ENCODE data around the gene MACF1.
A peak's percentile ranks its signal among the peaks of the same experiment; 100 is the strongest.
"Not testable (repeated sequence)": the region's sequence is repeated elsewhere in the genome, so short reads cannot be mapped to it uniquely, and the experiment has no call there.

Gene MACF1

GRCh38 chr1:39427374-39427773, 222.9 kb downstream of the MACF1 start:
- DNase-seq: no peak

- DNase-seq: no peak
Observed at GRCh38 chr1:39427912-39428311, 223.4 kb downstream of the MACF1 start.

GRCh38 chr1:39431927-39432326, 227.4 kb downstream of the MACF1 start:
- no peak for DNase-seq

GRCh38 chr1:39434797-39435395, 230.4 kb downstream of the MACF1 start:
- DNase-seq: peak; percentile 30

- DNase-seq: no peak
Observed at GRCh38 chr1:39435597-39435996, 231.1 kb downstream of the MACF1 start.

- no peak for DNase-seq
Observed at GRCh38 chr1:39436842-39437241, 232.3 kb downstream of the MACF1 start.

DNA sequence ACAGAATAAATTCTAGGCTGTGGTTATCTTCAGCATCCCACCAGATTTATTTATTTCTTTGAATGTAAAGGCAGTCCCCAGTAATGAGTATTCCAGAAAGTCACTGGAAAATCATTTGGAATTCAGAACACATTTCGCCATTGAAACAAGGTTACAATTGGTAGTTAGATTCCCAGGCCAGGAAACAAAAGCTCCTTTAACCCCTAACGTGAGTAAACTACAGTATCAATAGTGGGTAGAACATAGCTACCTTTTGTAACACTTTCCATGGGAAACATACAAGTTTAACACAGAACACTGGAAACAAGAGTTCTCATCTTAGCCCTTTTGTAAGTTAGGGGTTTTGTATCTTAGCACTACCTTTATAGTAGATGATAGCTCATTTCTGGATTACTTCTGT, 233.5 kb downstream of the MACF1 start:
- no peak for DNase-seq

GRCh38 chr1:39440856-39441255, 236.4 kb downstream of the MACF1 start:
- no peak for DNase-seq

- DNase-seq: no peak
Observed at GRCh38 chr1:39441797-39442196, 237.3 kb downstream of the MACF1 start.

DNA sequence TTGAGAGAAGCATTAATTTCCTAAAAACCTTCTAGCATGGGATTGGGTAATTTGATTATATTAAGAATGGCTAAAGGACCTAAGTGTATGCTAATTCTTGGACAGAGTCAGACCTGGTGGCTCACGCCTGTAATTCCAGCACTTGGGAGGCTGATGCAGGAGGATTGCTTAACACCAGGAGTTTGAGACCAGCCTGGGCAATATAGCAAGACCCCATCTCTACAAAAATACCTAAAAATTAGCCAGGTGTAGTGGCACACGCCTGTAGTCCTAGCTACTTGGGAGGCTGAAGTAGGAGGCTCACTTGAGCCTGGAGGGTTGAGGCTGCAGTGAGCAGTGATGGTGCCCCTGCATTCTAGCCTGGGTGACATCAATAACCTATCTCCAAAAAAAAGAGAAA, 241.1 kb downstream of the MACF1 start:
- DNase-seq: no peak

DNA sequence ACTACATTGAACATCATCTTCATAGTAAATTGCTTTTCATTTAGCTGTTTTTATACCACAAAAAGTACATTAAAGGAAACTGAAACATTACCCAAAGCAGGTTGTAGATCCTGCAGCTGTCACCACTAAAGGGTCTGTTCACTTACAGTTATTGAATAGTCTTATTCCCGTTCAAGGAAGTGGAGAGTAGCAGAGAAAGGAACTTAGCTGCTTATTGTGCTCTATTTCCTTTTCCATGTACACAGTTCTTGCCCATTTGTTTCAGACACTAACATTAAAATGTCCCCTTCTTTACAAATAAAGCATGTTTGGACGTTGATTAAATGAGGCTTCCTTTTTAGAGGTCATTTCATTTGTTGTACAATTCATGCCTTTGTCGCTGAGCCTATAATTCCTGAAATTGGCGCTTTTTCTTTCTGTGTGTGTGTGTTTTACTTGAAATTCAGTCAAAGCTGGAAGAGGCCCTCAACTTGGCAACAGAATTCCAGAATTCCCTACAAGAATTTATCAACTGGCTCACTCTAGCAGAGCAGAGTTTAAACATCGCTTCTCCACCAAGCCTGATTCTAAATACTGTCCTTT, 242.6 kb downstream of the MACF1 start:
- DNase-seq: no peak

DNA sequence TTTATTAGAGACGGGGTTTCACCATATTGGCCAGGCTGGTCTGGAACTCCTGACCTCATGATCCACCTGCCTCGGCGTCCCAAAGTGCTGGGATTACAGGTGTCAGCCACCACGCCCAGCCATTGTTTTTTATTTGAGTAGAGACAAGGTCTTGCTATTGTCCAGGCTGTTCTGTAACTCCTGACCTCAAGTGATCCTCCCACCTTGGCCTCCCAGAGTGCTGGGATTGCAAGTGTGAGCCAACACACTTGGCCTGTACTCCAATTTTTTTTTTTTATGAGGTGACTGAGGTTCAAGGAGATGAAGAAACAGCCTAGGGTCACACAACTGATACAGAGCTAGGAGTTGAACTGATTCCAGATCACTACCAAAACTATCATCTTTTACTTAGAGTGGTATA, 245.5 kb downstream of the MACF1 start:
- DNase-seq: not testable (repeated sequence)

GRCh38 chr1:39450956-39451606, 246.6 kb downstream of the MACF1 start:
- no peak for DNase-seq

GRCh38 chr1:39452081-39452480, 247.6 kb downstream of the MACF1 start:
- no peak for DNase-seq

GRCh38 chr1:39452540-39452939, 248.0 kb downstream of the MACF1 start:
- no peak for DNase-seq

- DNase-seq: no peak
Observed at GRCh38 chr1:39453603-39454002, 249.1 kb downstream of the MACF1 start.

DNA sequence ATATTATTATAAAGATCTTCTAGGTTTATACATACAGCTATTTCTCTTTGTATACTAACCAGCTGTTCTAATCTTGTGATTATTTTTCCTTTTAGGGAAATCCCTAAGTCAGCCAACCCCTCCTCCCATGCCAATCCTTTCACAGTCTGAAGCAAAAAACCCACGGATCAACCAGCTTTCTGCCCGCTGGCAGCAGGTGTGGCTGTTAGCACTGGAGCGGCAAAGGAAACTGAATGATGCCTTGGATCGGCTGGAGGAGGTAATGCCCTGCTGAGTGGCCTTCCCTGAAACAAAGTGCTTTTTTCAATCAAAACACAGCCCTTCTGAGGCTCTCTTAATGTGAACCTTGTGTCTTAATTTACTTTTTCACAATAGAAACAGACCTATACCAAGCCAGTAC, 254.5 kb downstream of the MACF1 start:
- DNase-seq: no peak

DNA sequence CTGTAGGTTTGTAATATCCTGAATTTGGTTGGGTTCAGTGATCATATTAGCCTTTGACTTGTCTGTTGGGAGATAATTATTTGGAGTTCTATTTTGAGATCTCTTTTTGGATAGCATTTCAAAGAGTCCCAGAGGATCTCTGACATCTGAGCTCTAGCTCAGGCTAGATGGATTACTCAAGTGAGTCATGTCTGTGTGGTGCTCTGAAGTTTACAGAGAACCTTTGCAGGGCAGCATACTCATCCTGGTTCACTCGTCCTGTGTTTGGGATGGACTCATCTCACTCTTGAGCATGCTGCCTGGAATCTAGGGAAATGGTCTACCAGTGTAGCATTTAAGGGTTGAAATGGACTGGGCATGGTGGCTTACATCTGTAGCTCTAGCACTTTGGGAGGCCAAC, 257.6 kb downstream of the MACF1 start:
- DNase-seq: no peak

DNA sequence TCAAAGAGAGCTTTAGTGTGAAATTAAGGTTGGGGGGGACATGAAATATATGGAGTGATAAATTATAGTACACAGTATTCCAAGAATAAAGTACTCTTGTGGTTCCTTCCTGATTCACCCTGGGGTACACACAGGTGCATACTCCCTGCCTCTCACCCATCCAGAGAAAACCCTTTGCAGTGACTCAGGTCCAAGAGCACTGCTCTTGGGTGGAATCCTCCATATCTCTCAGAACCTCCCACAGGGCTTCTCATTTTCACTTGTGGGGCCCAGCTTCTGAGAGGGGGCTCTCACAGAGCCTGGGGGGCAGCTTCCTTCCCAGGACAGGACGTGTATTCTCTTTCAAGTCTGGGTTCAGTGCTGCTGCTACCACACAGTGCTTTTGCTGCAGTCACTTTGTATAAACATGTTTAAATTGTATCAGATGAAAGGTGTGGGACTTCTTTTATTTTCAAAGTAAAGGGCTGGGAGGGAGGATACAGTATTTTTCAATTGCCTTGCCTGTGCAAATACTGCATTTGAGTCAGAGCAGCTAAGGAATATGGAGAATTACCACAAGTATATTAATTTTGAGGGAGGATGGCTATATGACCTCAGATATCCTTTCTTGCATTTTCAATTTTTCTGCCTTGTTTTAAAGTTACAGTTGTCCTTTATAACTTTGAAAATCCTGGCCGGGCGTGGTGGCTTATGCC, 262.1 kb downstream of the MACF1 start:
- no peak for DNase-seq

DNA sequence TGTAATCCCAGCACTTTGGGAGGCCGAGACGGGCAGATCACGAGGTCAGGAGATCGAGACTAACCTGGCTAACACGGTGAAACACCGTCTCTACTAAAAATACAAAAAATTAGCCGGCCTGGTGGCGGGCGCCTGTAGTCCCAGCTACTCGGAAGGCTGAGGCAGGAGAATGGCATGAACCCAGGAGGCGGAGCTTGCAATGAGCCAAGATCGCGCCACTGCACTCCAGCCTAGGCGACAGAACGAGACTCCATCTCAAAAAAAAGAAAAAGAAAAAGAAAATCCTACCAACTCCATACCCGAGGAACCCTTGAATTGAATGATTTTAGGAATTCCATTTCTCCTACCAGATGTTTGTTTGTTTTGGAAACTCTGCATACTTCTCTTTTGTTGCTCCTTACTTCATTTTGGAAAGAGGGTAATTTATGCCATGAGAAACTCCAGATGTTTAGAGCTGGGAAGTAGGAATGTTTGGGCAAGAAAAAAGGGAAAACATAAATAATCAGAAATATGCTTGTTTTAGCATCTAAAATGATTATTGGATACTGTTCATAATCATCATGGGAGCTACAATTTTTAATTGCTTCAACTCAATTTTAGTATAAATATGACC, 262.7 kb downstream of the MACF1 start:
- not testable (repeated sequence) for DNase-seq

GRCh38 chr1:39469150-39469549, 264.7 kb downstream of the MACF1 start:
- no peak for DNase-seq

GRCh38 chr1:39470040-39470439, 265.5 kb downstream of the MACF1 start:
- DNase-seq: no peak

DNA sequence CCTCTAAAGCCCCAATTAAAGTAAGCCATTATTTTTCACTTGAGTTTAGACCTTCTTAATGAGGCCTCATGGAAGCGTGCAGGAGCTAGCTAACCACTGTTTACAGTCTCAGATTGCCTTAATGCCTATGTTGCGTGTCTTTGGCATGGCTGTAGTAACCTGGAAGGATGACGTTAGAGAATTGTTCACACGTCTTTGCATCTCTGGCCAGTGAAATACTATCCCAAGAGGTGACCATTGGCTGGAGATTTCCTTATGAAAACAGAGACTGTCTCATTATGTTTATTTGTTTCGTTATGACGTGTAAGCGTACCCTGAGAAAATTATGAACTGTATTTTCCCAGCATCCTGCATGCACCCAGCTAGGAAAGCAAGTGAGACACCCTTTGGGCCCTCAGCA, 268.3 kb downstream of the MACF1 start:
- DNase-seq: no peak

DNA sequence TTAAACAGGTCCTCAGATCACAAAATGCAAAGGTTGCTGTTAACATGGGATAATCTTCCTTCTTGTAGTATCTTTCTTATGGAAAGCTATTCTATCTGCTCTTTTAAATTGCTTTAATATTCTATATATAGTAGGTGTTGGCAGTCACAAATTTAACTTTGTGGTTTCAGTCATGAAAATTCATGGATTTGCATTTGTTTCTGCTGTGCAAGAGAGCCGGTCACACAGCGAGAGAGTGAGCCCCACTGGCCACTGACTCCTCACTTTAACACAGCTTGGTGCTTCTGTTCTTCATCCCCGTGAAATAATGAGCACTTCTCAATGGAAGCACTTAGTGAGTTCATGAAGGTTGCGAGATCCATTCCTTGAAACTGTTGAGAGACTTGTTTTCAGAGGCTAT, 268.8 kb downstream of the MACF1 start:
- DNase-seq: no peak

Measured in DMS153 (cell line).